ENCODE measurements around the gene INPP5D.

Gene INPP5D

DNA sequence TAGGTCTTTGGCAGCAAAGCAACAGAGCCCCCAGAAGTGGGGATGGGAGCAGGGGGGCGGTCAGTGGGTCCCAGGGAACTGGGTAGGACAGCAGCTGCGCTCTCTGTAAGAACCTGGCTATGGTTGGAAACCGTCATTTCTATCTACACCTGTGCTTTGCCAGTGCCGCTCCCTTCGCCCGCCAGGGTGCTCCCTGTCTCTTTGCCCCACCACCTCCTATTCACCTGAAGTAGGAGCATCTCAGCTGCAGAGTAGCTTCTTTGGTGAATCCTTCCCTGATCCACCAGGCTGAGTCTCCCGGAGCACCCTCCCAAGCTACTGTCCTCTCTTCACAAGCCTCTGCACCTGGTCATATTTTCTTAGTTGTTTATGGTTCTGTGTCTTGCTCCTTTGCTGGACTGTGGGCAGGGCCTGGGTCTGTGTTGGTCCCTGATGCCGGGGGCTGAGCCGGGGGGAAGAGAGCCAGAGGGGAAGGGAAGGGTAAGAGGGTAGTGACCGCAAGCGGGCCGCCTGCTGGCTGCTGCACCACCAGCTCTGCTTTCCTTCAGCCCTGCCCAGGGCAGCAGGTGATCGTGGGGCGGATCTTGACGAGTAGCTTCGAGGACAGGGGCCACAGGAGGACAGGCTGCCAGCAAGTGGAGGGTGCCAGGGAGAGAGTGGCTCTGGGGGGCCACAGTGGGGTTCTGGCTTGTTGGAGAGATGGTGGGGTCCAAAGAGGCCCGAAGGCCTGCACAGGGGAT lies 45.2 kb downstream of the INPP5D start:
- Histone ChIP-seq H2AK5ac (ENCODE audit: low read length) (no peak overlapping the region), H3K18ac (ENCODE audit: low read length) (no peak overlapping the region), H2BK5ac (ENCODE audit: low read length) (no peak overlapping the region), H3K4me1 (ENCODE audit: control insufficient read depth, low read depth, low read length) (no peaks in the 10 kb centered on the region), H4K8ac (ENCODE audit: low read depth, low read length) (no peak overlapping the region), H3K56ac (ENCODE audit: low read length) (no peak overlapping the region), H4K5ac (ENCODE audit: low read length) (no peak overlapping the region), H2BK15ac (replicated peaks; ENCODE audit: low read depth) (no peak overlapping the region), H3K79me1 (ENCODE audit: low read length) (no peaks in the 10 kb centered on the region), H3K36me3 (ENCODE audit: control insufficient read depth, insufficient read depth, low read length) (no peaks in the 10 kb centered on the region), H3K9ac (ENCODE audit: low read length) (no peak overlapping the region), H3K27ac (ENCODE audit: low read depth, low read length) (no peak overlapping the region), H3K27me3 (ENCODE audit: insufficient read depth, low read length, poor library complexity) (no peaks in the 10 kb centered on the region), H3K4me2 (ENCODE audit: low read length) (no peak overlapping the region), H3K79me2 (ENCODE audit: control insufficient read depth, insufficient read depth, low read length) (no peaks in the 10 kb centered on the region), H3K4me3 (ENCODE audit: low read length) (no peak overlapping the region), H3K4ac (ENCODE audit: low read depth, low read length) (no peak overlapping the region), H2BK120ac (ENCODE audit: low read depth, low read length) (no peak overlapping the region), H3K23ac (ENCODE audit: low read length) (no peak overlapping the region)
- no CpG with 5 or more reads among the region's 17 CpGs for WGBS (ENCODE audit: extremely low coverage, insufficient coverage, low lambda C conversion rate)
- DNase-seq, result no peak

DNA sequence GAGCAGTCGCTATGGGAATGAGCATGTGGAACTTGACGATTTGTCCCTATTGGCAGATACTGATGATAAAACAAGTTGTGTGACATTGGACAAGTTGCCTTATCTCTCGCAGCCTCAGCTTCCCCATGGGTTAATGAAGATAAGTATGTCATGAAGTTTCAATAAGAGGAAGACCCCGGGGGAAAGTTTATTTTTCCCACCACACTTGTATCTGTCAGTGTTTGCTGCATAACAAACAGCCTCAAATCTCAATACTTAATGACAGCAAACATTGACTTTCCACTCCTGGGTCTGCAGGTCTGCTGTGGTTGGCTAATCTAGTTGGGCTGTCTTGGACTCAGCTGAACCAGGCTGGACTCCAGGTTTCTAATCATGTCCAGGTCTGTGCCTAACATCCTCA lies 45.8 kb downstream of the INPP5D start:
- Histone ChIP-seq H3K27ac (ENCODE audit: low read depth, low read length) (no peak overlapping the region), H3K79me2 (ENCODE audit: control insufficient read depth, insufficient read depth, low read length) (no peaks in the 10 kb centered on the region), H3K4ac (ENCODE audit: low read depth, low read length) (no peak overlapping the region), H2AK5ac (ENCODE audit: low read length) (no peak overlapping the region), H4K8ac (ENCODE audit: low read depth, low read length) (no peak overlapping the region), H3K27me3 (ENCODE audit: insufficient read depth, low read length, poor library complexity) (no peaks in the 10 kb centered on the region), H2BK5ac (ENCODE audit: low read length) (no peak overlapping the region), H4K5ac (ENCODE audit: low read length) (no peak overlapping the region), H2BK120ac (ENCODE audit: low read depth, low read length) (no peak overlapping the region), H3K4me1 (ENCODE audit: control insufficient read depth, low read depth, low read length) (no peaks in the 10 kb centered on the region), H3K23ac (ENCODE audit: low read length) (no peak overlapping the region), H3K18ac (ENCODE audit: low read length) (no peak overlapping the region), H3K4me2 (ENCODE audit: low read length) (no peak overlapping the region), H3K36me3 (ENCODE audit: control insufficient read depth, insufficient read depth, low read length) (no peaks in the 10 kb centered on the region), H2BK15ac (replicated peaks; ENCODE audit: low read depth) (no peak overlapping the region), H3K79me1 (ENCODE audit: low read length) (no peaks in the 10 kb centered on the region), H3K56ac (ENCODE audit: low read length) (no peak overlapping the region), H3K9ac (ENCODE audit: low read length) (no peak overlapping the region), H3K4me3 (ENCODE audit: low read length) (no peak overlapping the region)
- WGBS (ENCODE audit: extremely low coverage, insufficient coverage, low lambda C conversion rate), result no CpG with 5 or more reads among the region's 4 CpGs
- DNase-seq, result no peak

DNA sequence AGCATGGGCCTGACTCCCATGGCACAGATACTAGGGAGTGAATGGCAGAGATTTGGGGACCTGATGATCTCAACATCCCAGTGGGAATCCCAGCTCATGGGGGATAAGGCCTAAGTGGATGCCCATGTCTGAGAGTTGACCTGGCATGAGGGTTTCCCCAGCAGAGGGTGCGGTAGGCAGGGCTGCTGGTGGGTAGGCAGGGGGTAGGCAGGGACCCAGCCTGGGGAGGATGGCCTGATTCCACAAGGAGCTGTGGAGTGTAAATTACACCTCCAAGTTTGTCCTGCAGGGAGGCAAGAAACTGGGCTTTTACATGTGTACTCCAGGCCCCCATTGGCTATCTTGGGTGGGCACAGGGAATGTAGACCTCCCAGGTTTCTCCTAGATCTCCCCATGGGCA lies 46.9 kb downstream of the INPP5D start:
- Histone ChIP-seq H2BK120ac (ENCODE audit: low read depth, low read length) (no peak overlapping the region), H3K27ac (ENCODE audit: low read depth, low read length) (no peak overlapping the region), H3K4me1 (ENCODE audit: control insufficient read depth, low read depth, low read length) (no peaks in the 10 kb centered on the region), H3K4me3 (ENCODE audit: low read length) (no peak overlapping the region), H3K79me1 (ENCODE audit: low read length) (no peaks in the 10 kb centered on the region), H3K9ac (ENCODE audit: low read length) (no peak overlapping the region), H3K79me2 (ENCODE audit: control insufficient read depth, insufficient read depth, low read length) (no peaks in the 10 kb centered on the region), H2BK15ac (replicated peaks; ENCODE audit: low read depth) (no peak overlapping the region), H3K56ac (ENCODE audit: low read length) (no peak overlapping the region), H2AK5ac (ENCODE audit: low read length) (no peak overlapping the region), H4K5ac (ENCODE audit: low read length) (no peak overlapping the region), H3K18ac (ENCODE audit: low read length) (no peak overlapping the region), H3K4ac (ENCODE audit: low read depth, low read length) (no peak overlapping the region), H3K23ac (ENCODE audit: low read length) (no peak overlapping the region), H4K8ac (ENCODE audit: low read depth, low read length) (no peak overlapping the region), H3K4me2 (ENCODE audit: low read length) (no peak overlapping the region), H3K27me3 (ENCODE audit: insufficient read depth, low read length, poor library complexity) (no peaks in the 10 kb centered on the region), H2BK5ac (ENCODE audit: low read length) (no peak overlapping the region), H3K36me3 (ENCODE audit: control insufficient read depth, insufficient read depth, low read length) (no peaks in the 10 kb centered on the region)
- no CpG with 5 or more reads among the region's 1 CpG for WGBS (ENCODE audit: extremely low coverage, insufficient coverage, low lambda C conversion rate)
- DNase-seq, result no peak

DNA sequence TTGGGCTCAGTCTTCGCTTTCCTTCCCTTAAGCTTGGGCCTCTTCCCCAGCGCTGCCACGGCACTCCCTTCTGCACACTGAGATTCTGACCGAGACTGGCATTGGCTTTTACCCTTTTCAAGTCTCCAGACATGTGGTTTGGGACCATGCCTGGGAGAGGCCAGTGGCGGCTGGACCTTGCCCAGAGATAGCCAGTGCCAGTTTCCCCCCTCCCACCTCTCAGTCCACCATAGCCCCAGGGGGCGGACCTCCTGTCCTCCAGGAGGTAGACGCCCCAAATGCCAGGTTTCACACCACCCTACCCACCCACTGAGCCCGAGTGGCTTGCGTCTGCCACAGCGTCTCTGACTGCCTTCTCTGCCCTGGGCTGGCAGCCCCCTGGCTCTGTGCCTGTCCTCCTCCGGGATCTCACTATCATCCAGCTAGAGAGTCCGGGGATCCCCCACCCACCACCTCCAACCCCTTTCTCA lies 47.7 kb downstream of the INPP5D start:
- H3K36me3 ChIP-seq (ENCODE audit: control insufficient read depth, insufficient read depth, low read length), result no peaks in the 10 kb centered on the region
- no peak overlapping the region for H4K8ac ChIP-seq (ENCODE audit: low read depth, low read length)
- H3K4ac ChIP-seq (ENCODE audit: low read depth, low read length), result no peak overlapping the region
- no peak overlapping the region for H3K18ac ChIP-seq (ENCODE audit: low read length)
- H3K27me3 ChIP-seq (ENCODE audit: insufficient read depth, low read length, poor library complexity), result no peaks in the 10 kb centered on the region
- no CpG with 5 or more reads among the region's 12 CpGs for WGBS (ENCODE audit: extremely low coverage, insufficient coverage, low lambda C conversion rate)
- H2AK5ac ChIP-seq (ENCODE audit: low read length), result no peak overlapping the region
- H2BK15ac ChIP-seq (replicated peaks; ENCODE audit: low read depth), result no peak overlapping the region
- no peaks in the 10 kb centered on the region for H3K79me1 ChIP-seq (ENCODE audit: low read length)
- no peak overlapping the region for H3K56ac ChIP-seq (ENCODE audit: low read length)
- H2BK120ac ChIP-seq (ENCODE audit: low read depth, low read length), result no peak overlapping the region
- no peaks in the 10 kb centered on the region for H3K79me2 ChIP-seq (ENCODE audit: control insufficient read depth, insufficient read depth, low read length)
- no peak overlapping the region for H3K9ac ChIP-seq (ENCODE audit: low read length)
- H4K5ac ChIP-seq (ENCODE audit: low read length), result no peak overlapping the region
- H3K4me1 ChIP-seq (ENCODE audit: control insufficient read depth, low read depth, low read length), result no peaks in the 10 kb centered on the region
- H3K4me3 ChIP-seq (ENCODE audit: low read length), result no peak overlapping the region
- no peak overlapping the region for H3K23ac ChIP-seq (ENCODE audit: low read length)
- no peak overlapping the region for H3K27ac ChIP-seq (ENCODE audit: low read depth, low read length)
- H2BK5ac ChIP-seq (ENCODE audit: low read length), result no peak overlapping the region
- no peak for DNase-seq
- H3K4me2 ChIP-seq (ENCODE audit: low read length), result no peak overlapping the region

DNA sequence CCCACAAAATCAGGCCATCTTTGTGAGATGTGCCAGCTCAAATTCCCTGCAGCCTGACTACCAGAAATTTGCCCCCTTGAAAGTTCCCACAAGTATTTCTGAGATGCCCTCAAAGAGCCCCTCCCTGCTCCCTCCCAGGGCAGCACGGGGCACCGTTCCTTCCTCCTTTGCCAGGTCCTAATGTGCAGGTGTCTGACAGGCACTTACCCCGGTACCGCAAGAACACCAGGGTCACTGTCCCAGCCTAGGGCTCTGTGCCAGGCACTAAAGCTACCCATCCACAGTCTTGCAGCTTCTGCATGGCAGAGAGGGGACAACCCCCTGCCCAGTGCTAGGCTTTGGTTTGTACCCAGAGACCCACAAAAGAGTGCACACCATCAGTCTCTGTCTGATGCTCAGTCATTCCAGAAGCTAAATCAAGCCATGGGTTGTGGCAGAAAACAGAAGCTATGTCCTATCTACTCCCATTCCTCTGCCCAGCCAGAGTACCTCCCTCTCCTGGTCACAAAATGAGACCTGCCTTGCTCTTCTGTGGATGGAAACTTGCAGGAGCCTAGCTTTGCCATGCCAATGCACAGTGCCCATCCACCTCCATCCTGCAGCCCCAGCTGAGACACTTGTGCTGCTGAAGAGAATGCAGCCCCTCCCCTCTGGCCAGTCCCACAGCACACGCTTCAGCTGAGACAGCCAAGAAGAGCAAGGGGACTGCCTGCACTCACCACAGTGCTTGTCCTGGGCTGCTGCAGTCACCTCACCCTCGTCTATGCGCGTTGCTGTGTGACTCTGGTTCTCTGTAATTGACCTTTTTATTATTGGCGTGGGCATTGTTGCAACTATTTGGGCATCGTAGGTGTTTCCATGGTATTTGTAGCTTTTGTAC lies 48.7 kb downstream of the INPP5D start:
- Histone ChIP-seq H3K79me2 (ENCODE audit: control insufficient read depth, insufficient read depth, low read length) (no peaks in the 10 kb centered on the region), H3K4me2 (ENCODE audit: low read length) (no peak overlapping the region), H3K79me1 (ENCODE audit: low read length) (no peaks in the 10 kb centered on the region), H3K27ac (ENCODE audit: low read depth, low read length) (no peak overlapping the region), H3K4me3 (ENCODE audit: low read length) (no peak overlapping the region), H3K4me1 (ENCODE audit: control insufficient read depth, low read depth, low read length) (no peaks in the 10 kb centered on the region), H3K4ac (ENCODE audit: low read depth, low read length) (no peak overlapping the region), H3K9ac (ENCODE audit: low read length) (no peak overlapping the region), H3K36me3 (ENCODE audit: control insufficient read depth, insufficient read depth, low read length) (no peaks in the 10 kb centered on the region), H2BK5ac (ENCODE audit: low read length) (no peak overlapping the region), H3K27me3 (ENCODE audit: insufficient read depth, low read length, poor library complexity) (no peaks in the 10 kb centered on the region), H3K18ac (ENCODE audit: low read length) (no peak overlapping the region), H2BK120ac (ENCODE audit: low read depth, low read length) (no peak overlapping the region), H4K8ac (ENCODE audit: low read depth, low read length) (no peak overlapping the region), H2BK15ac (replicated peaks; ENCODE audit: low read depth) (no peak overlapping the region), H4K5ac (ENCODE audit: low read length) (no peak overlapping the region), H3K56ac (ENCODE audit: low read length) (no peak overlapping the region), H3K23ac (ENCODE audit: low read length) (no peak overlapping the region), H2AK5ac (ENCODE audit: low read length) (no peak overlapping the region)
- DNase-seq, result no peak
- no CpG with 5 or more reads among the region's 10 CpGs for WGBS (ENCODE audit: extremely low coverage, insufficient coverage, low lambda C conversion rate)

Measured in mesendoderm (in vitro differentiated cells).